DMS79 treated with DMSO at 0.1 percent for 48 hours (cell line): Measurements from ENCODE around the gene ADTRP.

Experiments used
- DNase-seq: peaks from one replicate; lab custom pipeline; 2025; lab: John Stamatoyannopoulos, UW

The ADTRP gene

GRCh38 chr6:11772109-11772825 lies 6.3 kb downstream of the ADTRP start:
- DNase-seq, result no peak

- DNase-seq, result no peak
These were observed 7.0 kb downstream of the ADTRP start for GRCh38 chr6:11771473-11772048.

GRCh38 chr6:11770546-11771466 lies 7.8 kb downstream of the ADTRP start:
- no peak for DNase-seq

- no peak for DNase-seq
These were observed 8.6 kb downstream of the ADTRP start for GRCh38 chr6:11769811-11770545.

GRCh38 chr6:11769244-11769643 lies 9.4 kb downstream of the ADTRP start:
- no peak for DNase-seq

- no peak for DNase-seq
These were observed 10.4 kb downstream of the ADTRP start for GRCh38 chr6:11767978-11768756.

GRCh38 chr6:11767458-11767857 lies 11.1 kb downstream of the ADTRP start:
- no peak for DNase-seq

GRCh38 chr6:11766589-11767450 lies 11.8 kb downstream of the ADTRP start:
- no peak for DNase-seq

GRCh38 chr6:11766043-11766442 lies 12.6 kb downstream of the ADTRP start:
- DNase-seq, result no peak

GRCh38 chr6:11764250-11764604 lies 14.4 kb downstream of the ADTRP start:
- no peak for DNase-seq

- DNase-seq, result no peak
These were observed 14.9 kb downstream of the ADTRP start for GRCh38 chr6:11763460-11764249.

- DNase-seq, result no peak
These were observed 15.7 kb downstream of the ADTRP start for GRCh38 chr6:11762794-11763459.

- no peak for DNase-seq
These were observed 16.6 kb downstream of the ADTRP start for GRCh38 chr6:11761744-11762620.

- no peak for DNase-seq
These were observed 18.6 kb downstream of the ADTRP start for GRCh38 chr6:11760015-11760473.

- no peak for DNase-seq
These were observed 19.7 kb downstream of the ADTRP start for GRCh38 chr6:11758878-11759277.

GRCh38 chr6:11756726-11757125 lies 21.9 kb downstream of the ADTRP start:
- DNase-seq, result no peak

- no peak for DNase-seq
These were observed 22.3 kb downstream of the ADTRP start for GRCh38 chr6:11756292-11756691.

GRCh38 chr6:11755725-11756124 lies 22.9 kb downstream of the ADTRP start:
- no peak for DNase-seq
